Hepatocyte (in vitro differentiated cells): ENCODE measurements around the gene KIAA1217. TPM values are rescaled to one million over a fixed set of nuclear protein-coding genes. Genes with fewer than 3 reads are reported as not detected.
A peak's percentile ranks its signal among the peaks of the same experiment; 100 is the strongest.

Experiments used
- DNase-seq: peaks from one replicate; pipeline ENCODE4 v3.0.0-alpha.2; 2016; ENCODE audit warnings: low spot score
- H2AFZ ChIP-seq: fragments of 200-600 bp; sonication (generic); 2 replicates; pipeline ENCODE4 v1.6.0; 2016; ENCODE audit warnings: antibody characterized with exemption, mild to moderate bottlenecking
- H3K27ac ChIP-seq: fragments of 200-600 bp; sonication (generic); 2 replicates; pipeline ENCODE4 v1.5.1; 2016; ENCODE audit warnings: mild to moderate bottlenecking
- H3K27me3 ChIP-seq: fragments of 200-600 bp; sonication (generic); 2 replicates; pipeline ENCODE4 v1.6.1; 2016
- H3K36me3 ChIP-seq: fragments of 200-600 bp; sonication (generic); replicated peaks from 2 replicates; pipeline ENCODE4 v1.5.1; 2016; ENCODE audit warnings: low read depth; ENCODE audit not compliant: insufficient read depth
- H3K4me1 ChIP-seq: fragments of 200-600 bp; sonication (generic); 2 replicates; pipeline ENCODE4 v1.5.1; 2016; ENCODE audit warnings: mild to moderate bottlenecking, moderate library complexity; ENCODE audit not compliant: insufficient read depth
- H3K4me2 ChIP-seq: fragments of 200-600 bp; sonication (generic); 2 replicates; pipeline ENCODE4 v1.6.0; 2016
- H3K4me3 ChIP-seq: fragments of 200-600 bp; sonication (generic); 2 replicates; pipeline ENCODE4 v1.5.1; 2016; ENCODE audit warnings: mild to moderate bottlenecking
- H3K79me2 ChIP-seq: fragments of 200-600 bp; sonication (generic); 2 replicates; pipeline ENCODE4 v1.6.0; 2017; ENCODE audit warnings: mild to moderate bottlenecking
- H3K9me2 ChIP-seq: fragments of 200-600 bp; sonication (generic); replicated peaks from 2 replicates; pipeline ENCODE4 v1.6.0; 2017; ENCODE audit warnings: mild to moderate bottlenecking; ENCODE audit not compliant: insufficient read depth
- H3K9me3 ChIP-seq: fragments of 200-600 bp; sonication (generic); 2 replicates; pipeline ENCODE4 v1.5.1; 2016; ENCODE audit warnings: low read depth, mild to moderate bottlenecking
- H4K20me1 ChIP-seq: fragments of 200-600 bp; sonication (generic); 2 replicates; pipeline ENCODE4 v1.6.0; 2016; ENCODE audit warnings: mild to moderate bottlenecking; ENCODE audit not compliant: insufficient read depth, poor library complexity, severe bottlenecking
- EZH2 ChIP-seq: fragments of 200-600 bp; sonication (generic); IDR thresholded peaks from 2 replicates; pipeline ENCODE4 v1.6.1; 2016; ENCODE audit warnings: antibody characterized with exemption, mild to moderate bottlenecking, borderline replicate concordance
- EZH2phosphoT487 ChIP-seq: fragments of 200-600 bp; sonication (generic); IDR thresholded peaks from one replicate; pipeline ENCODE4 v1.6.1; 2018; ENCODE audit warnings: antibody characterized with exemption, mild to moderate bottlenecking, low read depth, moderate library complexity; ENCODE audit not compliant: unreplicated experiment, severe bottlenecking
- WGBS: methylation state at CpG from one replicate; pipeline ENCODE4 v1.1.6; 2016; ENCODE audit warnings: low lambda C conversion rate; ENCODE audit errors: missing lambda C conversion rate; 5-methylcytosine and 5-hydroxymethylcytosine counted together
- polyA plus RNA-seq: library from polyadenylated mRNA; unstranded; fragments of >200 nt; fragmentation: Nextera tagmentation; extraction: Ambion mirVana; gene quantifications from 2 replicates; pipeline ENCODE4 v1.2.1, GENCODE V29; 2016
- total RNA-seq: library from RNA; depleted of rRNA; stranded (reverse); fragments of >200 nt; gene quantifications from 2 replicates; pipeline ENCODE4 v1.2.3, GENCODE V29; 2014
- TF ChIP-seq, protein P1 (sequence below): fragments of 200-600 bp; sonication (generic); IDR thresholded peaks from 2 replicates; pipeline ENCODE4 v1.5.1; 2016; ENCODE audit warnings: antibody characterized with exemption, mild to moderate bottlenecking; ENCODE audit not compliant: poor library complexity

KIAA1217 gene
- total and polyA plus RNA-seq, 2 experiments from 2014 or later: 31.6 to 33.2 TPM

DNA sequence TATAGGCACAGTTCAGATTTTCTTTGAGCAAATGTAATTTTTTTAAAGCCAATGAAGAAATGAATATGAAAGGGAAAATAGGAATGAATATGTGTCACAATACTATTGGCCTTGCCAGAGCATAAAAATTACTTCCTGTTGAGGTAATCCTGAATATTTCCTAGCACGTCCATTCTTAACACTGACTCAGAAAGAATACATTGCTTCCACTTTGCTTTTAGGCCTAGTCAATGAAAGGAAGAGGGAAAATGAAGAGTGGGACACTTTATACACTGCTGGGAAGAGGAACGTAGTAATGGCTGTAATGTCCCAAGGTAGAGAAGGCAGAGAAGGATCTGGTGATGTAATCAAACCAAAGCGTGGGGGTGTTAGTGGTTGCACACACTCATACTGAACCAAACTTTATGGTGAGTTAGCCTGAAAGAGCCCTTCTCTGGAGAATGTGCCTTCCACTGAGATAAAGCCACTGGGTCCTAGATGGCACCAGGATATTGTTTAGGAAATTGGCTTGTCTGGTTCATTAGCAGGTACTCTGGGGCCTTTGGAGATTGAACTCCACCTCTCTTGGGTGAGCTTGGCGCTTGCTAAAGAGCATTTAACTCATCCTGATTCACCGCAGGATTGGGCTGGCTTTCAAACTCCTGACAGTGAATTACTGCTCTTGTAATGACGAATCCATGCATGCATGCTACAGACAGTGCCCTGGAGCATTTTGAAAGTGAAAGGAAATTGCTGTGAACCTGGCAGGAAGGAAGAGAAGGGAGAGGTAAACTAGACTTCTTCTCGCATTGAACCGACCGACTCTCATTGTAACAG is 254.9 kb downstream of the KIAA1217 start:
- Histone ChIP-seq H3K27ac (peak overlapping the region; percentile 97), H3K4me2 (peak overlapping the region; percentile 69)

DNA sequence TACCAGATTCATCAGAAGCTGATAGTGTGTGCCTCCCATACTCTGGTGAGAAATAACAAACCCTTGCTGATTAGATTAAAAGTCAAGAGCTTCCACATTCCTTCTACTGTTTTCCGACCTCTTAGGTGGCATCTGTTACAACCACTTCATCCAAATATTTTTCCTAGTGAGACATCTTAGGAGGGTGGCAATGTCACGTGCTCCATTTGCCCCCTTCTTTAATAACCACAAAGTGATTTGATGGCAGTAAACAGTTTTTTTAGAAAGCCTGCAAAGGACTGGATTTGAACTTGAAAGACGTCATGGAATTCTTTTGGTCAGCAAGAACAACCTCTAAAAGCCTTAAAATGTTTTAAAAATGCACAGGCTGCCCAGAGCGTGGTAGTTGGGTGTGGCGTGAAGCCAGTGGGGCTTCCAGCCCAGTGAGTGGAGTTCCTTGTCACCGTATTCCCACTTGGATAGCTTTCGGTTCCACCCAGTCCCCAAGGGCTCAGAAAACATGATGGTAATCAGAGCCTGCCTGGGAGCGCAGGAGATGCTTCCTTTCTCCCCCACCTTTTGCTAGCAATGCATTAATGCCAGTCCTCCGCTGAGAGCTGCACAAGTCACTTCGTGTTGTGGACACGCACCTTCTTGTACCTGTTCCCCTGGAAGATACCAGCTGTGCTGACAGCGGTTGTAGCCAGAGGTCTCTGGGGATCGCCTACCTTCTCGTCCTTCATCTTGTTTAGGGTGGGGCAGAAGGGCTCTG is 256.4 kb downstream of the KIAA1217 start:
- no peaks in the 10 kb centered on the region for H4K20me1 ChIP-seq
- TF ChIP-seq, protein P1, sequence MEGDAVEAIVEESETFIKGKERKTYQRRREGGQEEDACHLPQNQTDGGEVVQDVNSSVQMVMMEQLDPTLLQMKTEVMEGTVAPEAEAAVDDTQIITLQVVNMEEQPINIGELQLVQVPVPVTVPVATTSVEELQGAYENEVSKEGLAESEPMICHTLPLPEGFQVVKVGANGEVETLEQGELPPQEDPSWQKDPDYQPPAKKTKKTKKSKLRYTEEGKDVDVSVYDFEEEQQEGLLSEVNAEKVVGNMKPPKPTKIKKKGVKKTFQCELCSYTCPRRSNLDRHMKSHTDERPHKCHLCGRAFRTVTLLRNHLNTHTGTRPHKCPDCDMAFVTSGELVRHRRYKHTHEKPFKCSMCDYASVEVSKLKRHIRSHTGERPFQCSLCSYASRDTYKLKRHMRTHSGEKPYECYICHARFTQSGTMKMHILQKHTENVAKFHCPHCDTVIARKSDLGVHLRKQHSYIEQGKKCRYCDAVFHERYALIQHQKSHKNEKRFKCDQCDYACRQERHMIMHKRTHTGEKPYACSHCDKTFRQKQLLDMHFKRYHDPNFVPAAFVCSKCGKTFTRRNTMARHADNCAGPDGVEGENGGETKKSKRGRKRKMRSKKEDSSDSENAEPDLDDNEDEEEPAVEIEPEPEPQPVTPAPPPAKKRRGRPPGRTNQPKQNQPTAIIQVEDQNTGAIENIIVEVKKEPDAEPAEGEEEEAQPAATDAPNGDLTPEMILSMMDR: no peak
- no peak for TF ChIP-seq EZH2
- no peak for TF ChIP-seq EZH2phosphoT487
- no peaks in the 10 kb centered on the region for H3K27me3 ChIP-seq
- H3K4me3 ChIP-seq: no peak overlapping the region
- no peak overlapping the region for H2AFZ ChIP-seq
- H3K4me1 ChIP-seq: peaks cover 28% of the 10 kb centered on the region
- H3K9me2 ChIP-seq: no peaks in the 10 kb centered on the region
- WGBS: 44% methylated on average over 14 of the region's 14 CpGs
- peak; percentile 41 for DNase-seq
- peaks cover 43% of the 10 kb centered on the region for H3K79me2 ChIP-seq
- no peaks in the 10 kb centered on the region for H3K9me3 ChIP-seq
- no peaks in the 10 kb centered on the region for H3K36me3 ChIP-seq
- H3K27ac ChIP-seq: peak overlapping the region; percentile 97
- H3K4me2 ChIP-seq: peak overlapping the region; percentile 69

More for the DNA sequence above, 254.9 kb downstream of the KIAA1217 start:
- Histone ChIP-seq H3K9me3 (no peaks in the 10 kb centered on the region), H3K36me3 (no peaks in the 10 kb centered on the region), H3K9me2 (no peaks in the 10 kb centered on the region), H3K79me2 (peaks cover 39% of the 10 kb centered on the region), H2AFZ (no peak overlapping the region), H4K20me1 (no peaks in the 10 kb centered on the region), H3K4me3 (no peak overlapping the region), H3K27me3 (no peaks in the 10 kb centered on the region), H3K4me1 (peaks cover 22% of the 10 kb centered on the region)
- peak; percentile 66 for DNase-seq
- no peak for TF ChIP-seq EZH2phosphoT487
- TF ChIP-seq, protein P1: no peak
- no peak for TF ChIP-seq EZH2
- WGBS: 68% methylated on average over 9 of the region's 9 CpGs

DNA sequence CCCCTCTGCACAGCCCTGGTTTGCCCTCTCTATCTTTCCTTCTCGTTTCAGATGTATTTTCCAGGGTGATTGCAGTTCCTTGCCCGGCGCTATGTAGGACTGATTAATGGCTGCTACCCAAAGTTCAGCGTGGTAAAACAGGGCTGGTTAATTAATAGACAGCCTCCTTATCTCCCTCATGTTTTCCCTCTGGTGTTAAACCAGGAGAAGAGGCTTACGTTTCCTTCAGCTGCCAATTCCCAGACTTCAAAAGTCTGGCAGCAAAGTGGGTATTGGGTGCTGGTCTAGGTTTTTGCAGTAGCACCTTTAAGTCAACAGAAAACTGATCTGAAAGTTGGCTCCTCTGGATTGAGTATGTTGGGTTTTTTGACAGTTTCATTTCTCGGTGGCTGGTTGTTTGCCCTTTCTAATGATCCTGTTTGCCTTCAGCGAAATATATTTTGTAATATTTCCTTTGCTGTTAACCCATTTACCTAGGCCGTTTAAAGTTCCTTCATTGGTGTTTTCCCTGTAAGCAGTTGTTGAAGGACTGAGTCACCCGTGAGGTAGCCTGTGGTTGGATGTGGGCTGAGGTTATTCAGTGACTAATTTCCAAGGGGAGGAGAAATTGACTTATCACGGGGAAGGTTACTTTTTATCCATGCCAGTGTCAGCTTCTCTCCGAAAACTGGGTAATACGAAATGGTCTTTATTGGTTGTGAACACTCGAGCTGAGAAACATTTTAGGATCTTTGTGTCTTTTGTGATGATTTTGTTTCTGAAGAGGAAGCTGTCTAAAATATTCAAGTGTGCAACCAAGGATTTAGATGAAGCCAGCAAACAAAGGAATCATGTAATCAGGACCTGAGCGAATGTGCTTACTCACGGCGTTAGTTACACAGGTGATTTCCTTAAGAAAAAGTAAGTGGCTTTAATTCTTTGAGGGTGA is 257.2 kb downstream of the KIAA1217 start:
- Histone ChIP-seq H3K36me3 (no peaks in the 10 kb centered on the region), H3K79me2 (peaks cover 47% of the 10 kb centered on the region), H3K9me3 (no peaks in the 10 kb centered on the region), H2AFZ (no peak overlapping the region), H3K4me1 (peaks cover 33% of the 10 kb centered on the region), H3K9me2 (no peaks in the 10 kb centered on the region), H3K4me2 (peak overlapping the region; percentile 71), H3K4me3 (peak overlapping the region; percentile 12), H3K27me3 (no peaks in the 10 kb centered on the region), H3K27ac (peak overlapping the region; percentile 97), H4K20me1 (no peaks in the 10 kb centered on the region)
- 43% methylated on average over 16 of the region's 16 CpGs for WGBS
- DNase-seq: peak; percentile 83
- TF ChIP-seq, protein P1: no peak
- TF ChIP-seq EZH2: no peak
- no peak for TF ChIP-seq EZH2phosphoT487
